Measurements from ENCODE around the gene TMCO5A. TPM values are rescaled to one million over a fixed set of nuclear protein-coding genes. Genes with fewer than 3 reads are reported as not detected.

TMCO5A gene
- total and polyA plus RNA-seq, 2 donors (not counting 3 experiments of a cell fraction or from before 2014, with no cell fraction given): not detected

DNA sequence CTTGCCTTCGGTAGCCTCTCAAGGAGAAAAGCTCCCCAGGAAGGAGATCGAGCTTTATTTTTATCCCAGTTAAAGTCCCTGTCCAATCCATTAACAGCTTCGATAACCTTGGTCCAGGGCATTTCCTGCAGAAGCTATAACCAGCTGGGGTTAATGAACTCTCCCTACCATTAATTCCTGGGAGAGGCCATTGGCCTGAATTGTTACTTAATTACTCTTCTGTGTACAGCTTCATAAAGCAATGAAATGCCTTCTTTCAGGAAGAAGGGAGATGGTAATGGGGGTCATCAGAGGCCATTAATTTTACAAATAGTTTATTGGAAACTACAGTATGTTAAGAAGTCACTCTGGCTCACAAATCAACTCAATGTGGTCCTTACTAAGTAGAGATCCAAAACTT, 1.9 kb upstream of the TMCO5A start:
- Histone ChIP-seq H4K20me1 (replicated peaks; ENCODE audit: control insufficient read depth, extremely low read depth, insufficient read depth, low read length) (no peaks in the 10 kb centered on the region), H3K4me3 (replicated peaks in 1 of 3; ENCODE audit: insufficient read depth in 1 of 3, low read depth in 1 of 3, low read length in 3 of 3) (no peak overlapping the region), H3K9ac (replicated peaks; ENCODE audit: extremely low read depth, insufficient read depth, low read length) (no peak overlapping the region), H3K9me3 (replicated peaks; ENCODE audit: control insufficient read depth, insufficient read depth, low read length) (no peaks in the 10 kb centered on the region), H3K27ac (ENCODE audit: insufficient read depth, low read depth, low read length) (no peak overlapping the region), H3K9me1 (replicated peaks; ENCODE audit: control insufficient read depth, extremely low read depth, insufficient read depth, low read length) (no peaks in the 10 kb centered on the region), H3K4me1 (ENCODE audit: control insufficient read depth, extremely low read depth, insufficient read depth, low read length) (no peaks in the 10 kb centered on the region), H3K4me2 (ENCODE audit: insufficient read depth, low read length) (no peak overlapping the region), H3K36me3 (ENCODE audit: control insufficient read depth in 2 of 2, extremely low read depth in 1 of 2, insufficient read depth in 2 of 2, low read length in 2 of 2) (no peaks in the 10 kb centered on the region), H3K27me3 (ENCODE audit: control insufficient read depth in 2 of 2, insufficient read depth in 2 of 2, low read length in 2 of 2) (peaks cover 2 to 20% of the 10 kb centered on the region in 2 experiments), H2AFZ (ENCODE audit: low read depth, low read length) (no peak overlapping the region), H3K79me2 (ENCODE audit: control insufficient read depth, insufficient read depth, low read length) (no peaks in the 10 kb centered on the region)
- ChIA-PET CTCF (interaction anchor here (1.2 to 1.3 kb wide), 2 partner anchors 13 to 51 kb away, joined by 3 to 4 read pairs; no protein-coding TSS in a partner anchor), POLR2A (no interaction called here)
- dilution Hi-C loops (cut with MboI; ENCODE audit: extremely low pct_ligation_motif_present, low sequenced_read_pairs) (no loop called here), intact Hi-C loops (cut with micrococcal nuclease) (no loop called here)
- TF ChIP-seq POLR2A (IDR thresholded peaks at IDR 0.05; ENCODE audit: low read depth, low read length) (no peak), JUN (IDR thresholded peaks at IDR 0.05; ENCODE audit: borderline replicate concordance, insufficient read depth, insufficient read length, low read depth) (no peak), POLR2AphosphoS5 (IDR thresholded peaks at IDR 0.05; ENCODE audit: insufficient read depth, low read depth, low read length) (no peak), EZH2 (IDR thresholded peaks at IDR 0.05; ENCODE audit: borderline replicate concordance, low read depth, low read length, severe bottlenecking) (no peak), FOS (IDR thresholded peaks at IDR 0.05; ENCODE audit: borderline replicate concordance, insufficient read depth, low read length) (no peak), CTCF (IDR thresholded peaks at IDR 0.05; ENCODE audit: extremely low read depth in 1 of 2, insufficient read depth in 1 of 2, low read depth in 1 of 2, low read length in 2 of 2) (no peak), MAX (IDR thresholded peaks at IDR 0.05; ENCODE audit: insufficient read depth, insufficient read length) (no peak), GATA2 (IDR thresholded peaks at IDR 0.05; ENCODE audit: insufficient read depth, insufficient read length, low read depth, low read length) (no peak), MYC (IDR thresholded peaks at IDR 0.05; ENCODE audit: low read depth, low read length) (no peak)
- FAIRE-seq: no peak
- no peak for DNase-seq (ENCODE audit: low read depth, low spot score)
- BruUV-seq (replicated peaks): no TSS peak

Measured in endothelial cell of umbilical vein (primary cell).